Activated CD4-positive, alpha-beta T cell treated with anti-CD3 and anti-CD28 coated beads, Interleukin-2, amount 50 U/mL, for 1 hour (primary cell): ENCODE results near the gene TBCCD1.

ENCODE experiments used
- DNase-seq: peaks from one replicate; pipeline ENCODE4 v3.0.0-alpha.2; 2020

The TBCCD1 gene

DNA sequence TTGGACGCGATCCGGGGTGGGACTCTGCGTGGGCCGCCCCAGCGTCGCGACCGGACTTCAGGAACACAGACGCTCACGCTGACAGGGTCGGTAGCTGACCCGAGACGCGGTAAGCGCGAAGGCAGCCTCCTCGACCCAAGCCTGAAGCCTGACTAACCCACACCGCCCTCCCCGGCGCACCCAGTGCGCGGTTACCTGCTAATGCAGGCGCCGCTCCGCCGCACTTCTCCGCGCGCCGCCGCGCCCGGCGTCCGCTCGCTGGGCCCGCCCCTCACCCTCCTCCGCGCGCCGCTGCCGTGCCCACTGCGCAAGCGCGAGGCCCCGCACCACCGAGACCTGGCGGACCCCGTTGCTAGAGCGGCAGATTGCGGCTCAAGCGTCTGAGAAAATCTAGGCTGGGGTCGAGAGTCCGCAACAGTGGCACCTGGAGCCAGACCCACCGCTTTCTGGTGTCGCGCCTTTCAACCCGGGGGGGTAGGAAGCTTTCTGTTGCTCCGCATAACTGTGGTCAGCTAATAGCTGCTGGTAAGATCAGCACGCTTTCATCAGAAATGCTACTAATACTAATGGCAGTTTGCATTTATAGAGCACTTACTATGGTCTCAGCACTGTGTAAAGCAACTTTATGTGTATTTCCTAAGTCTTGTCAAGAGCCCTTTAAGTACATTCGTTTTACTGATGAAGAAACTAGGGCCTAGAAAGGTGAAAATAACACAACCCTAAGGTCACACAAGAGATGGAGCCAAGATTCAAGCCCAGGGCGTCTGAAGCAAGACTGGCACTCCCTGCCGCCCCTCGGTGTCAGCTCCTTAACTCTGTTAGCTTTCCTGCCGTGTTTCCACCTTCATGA lies at the start of gene TBCCD1:
Gene TBCCD1, minus strand, starts transcription at position 268 of the 850 bp plus-strand sequence. CDS start 3,010 bp downstream, outside the sequence.
- DNase-seq: peak; percentile 94

- no peak for DNase-seq
Observed at GRCh38 chr3:186616299-186616617, 49.1 kb upstream of the TBCCD1 start.

DNA sequence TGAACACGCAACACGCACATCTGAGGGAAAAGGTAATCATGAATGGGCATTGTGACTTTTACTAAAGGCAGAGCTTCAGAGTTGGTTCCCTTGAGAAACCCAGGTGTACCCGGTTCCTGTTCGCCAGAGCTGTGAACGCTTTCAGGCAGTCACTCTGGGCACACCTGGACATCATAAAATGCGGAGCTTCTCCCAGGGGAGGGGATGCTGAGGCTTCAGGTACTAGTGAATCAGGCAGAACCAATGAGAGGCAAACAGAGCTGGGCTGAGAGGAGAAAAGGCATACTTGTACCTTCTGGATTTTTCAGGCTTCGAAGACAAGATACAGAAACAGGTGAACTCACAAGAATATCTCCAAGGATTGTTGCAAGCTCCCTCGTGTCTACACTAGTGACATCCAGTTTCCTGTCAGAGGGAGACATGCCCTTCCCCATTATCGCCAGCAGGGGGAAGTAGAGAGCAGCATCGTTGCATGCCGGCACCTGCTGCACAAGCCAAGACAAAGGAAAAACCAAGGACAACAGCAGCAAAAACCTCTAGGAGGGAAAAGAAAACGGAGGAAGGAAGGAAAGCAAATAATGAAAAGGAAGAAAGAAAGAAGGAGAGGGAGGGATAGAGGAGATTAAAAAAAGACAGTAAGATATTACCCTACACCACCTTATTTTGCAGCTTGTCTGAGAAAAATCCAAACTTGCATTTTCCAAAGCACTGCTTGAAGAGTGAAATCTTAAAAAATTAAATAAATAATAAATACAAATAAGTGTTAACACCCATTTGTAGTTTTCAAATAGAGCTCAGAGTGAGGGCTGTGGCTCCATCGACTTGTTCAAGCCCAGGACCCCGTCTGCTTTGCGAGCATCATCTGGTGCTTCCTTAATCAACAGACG lies 47.7 kb upstream of the TBCCD1 start:
- DNase-seq: peak; percentile 66

- DNase-seq: no peak
Observed at GRCh38 chr3:186614266-186614596, 47.1 kb upstream of the TBCCD1 start.

DNA sequence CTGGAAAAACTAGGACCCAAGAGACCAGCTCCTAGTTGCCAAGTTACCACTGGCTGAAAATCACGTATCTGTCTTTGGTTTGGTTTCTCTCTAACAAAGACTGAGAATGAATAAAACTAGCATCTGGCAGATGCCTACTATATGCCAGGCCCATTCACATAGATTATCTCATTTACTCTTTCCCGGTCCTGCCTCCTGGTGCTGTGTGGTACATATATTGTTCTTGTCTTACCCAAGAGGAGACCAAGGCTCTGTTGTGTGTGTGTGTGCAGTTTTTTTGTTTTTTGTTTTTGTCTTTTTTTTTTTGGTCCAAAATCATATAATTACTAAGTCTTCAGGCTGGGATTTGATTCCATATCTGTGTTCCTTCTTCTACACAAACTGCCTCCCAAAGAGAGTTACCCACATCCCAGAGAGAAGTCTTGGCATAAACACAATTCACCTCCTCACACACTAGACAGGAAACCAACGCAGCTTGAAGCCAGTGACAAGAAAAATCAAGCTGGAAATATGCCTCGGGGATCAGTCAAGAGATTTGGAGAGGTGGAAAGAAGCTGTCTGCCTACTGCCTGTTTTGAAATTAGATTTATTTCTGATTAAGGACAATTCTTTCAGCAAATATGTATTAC lies 46.6 kb upstream of the TBCCD1 start:
- no peak for DNase-seq

DNA sequence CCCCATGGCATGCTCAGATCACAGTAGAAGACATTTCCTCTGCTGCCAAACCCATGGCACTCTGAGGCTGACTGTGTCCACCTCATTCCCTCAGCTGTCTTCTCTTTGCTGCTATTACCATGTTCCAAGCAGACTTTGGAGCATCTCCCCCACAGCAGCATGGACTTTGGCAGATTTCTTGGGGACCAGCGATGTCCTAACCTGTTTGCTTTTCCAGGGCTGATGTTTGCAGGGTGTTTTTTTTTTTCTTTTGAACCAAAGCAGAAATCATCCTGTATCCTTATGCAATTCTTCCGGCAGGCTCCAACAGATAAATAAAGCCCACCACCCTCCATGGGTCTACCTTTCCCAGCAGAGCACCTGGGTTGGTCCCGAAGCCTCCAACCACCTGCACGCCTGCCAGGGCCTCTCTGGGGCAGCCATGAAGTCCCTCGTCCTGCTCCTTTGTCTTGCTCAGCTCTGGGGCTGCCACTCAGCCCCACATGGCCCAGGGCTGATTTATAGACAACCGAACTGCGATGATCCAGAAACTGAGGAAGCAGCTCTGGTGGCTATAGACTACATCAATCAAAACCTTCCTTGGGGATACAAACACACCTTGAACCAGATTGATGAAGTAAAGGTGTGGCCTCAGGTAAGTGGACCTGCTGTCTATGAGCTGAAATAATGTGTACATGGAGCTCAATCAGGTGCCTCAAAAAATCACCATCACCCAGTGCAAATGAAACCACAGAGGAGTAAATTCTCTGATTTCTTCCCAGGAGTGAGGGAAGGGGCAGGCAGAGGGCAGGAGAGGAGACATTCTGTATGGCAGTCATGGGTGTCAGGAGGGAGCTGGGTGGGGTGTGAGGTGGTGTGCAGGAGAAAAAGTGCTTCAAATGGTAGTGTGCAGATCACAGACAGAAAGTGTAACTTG lies 45.8 kb upstream of the TBCCD1 start, which contains the start of gene AHSG:
Gene AHSG, plus strand, starts transcription at position 340 of the 916 bp plus-strand sequence. Its CDS starts 82 bp downstream, at position 422.
- no peak for DNase-seq

DNA sequence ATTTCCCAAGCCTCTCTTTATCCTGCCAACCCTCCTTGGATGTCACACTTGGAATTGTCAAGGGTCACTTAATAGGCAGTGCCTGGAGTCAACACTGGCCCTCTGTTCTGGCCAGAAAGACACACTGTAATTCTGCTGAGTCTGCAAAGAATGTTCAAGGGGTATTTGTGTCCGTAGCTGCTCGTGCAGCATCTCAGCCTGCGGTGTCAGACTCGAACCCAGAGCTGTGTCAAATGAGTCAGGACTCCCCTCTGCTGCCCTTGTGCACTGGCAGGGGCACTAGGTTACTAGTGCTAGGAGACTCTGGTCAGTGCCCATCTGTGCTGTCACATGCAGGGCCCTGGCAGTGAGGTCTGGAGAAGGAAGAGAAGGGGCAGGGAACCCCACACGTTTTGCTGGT lies 44.9 kb upstream of the TBCCD1 start:
- DNase-seq: no peak

GRCh38 chr3:186609247-186609868 lies 42.2 kb upstream of the TBCCD1 start:
- DNase-seq: no peak

GRCh38 chr3:186608624-186609215 lies 41.6 kb upstream of the TBCCD1 start:
- DNase-seq: no peak

- DNase-seq: no peak
Observed at GRCh38 chr3:186605561-186606545, 38.7 kb upstream of the TBCCD1 start.

DNA sequence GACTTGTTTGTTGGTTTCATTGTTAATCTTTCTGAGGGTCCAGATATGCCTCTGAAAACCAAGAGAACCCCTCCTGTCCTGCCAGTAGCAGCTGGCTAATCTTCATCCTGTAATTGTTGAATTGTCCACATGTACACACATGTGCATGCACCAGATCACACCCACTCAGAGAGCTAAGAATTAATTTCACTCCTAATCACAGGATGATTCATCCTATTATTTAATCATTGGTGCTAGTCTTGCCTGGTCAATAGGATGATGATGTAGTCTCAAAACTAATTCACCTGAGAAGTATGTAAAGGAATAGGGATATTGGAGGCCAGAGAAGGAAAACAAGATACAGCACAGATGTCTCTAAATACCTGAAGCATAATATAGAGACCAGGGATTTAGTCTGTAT lies 37.9 kb upstream of the TBCCD1 start:
- DNase-seq: no peak

DNA sequence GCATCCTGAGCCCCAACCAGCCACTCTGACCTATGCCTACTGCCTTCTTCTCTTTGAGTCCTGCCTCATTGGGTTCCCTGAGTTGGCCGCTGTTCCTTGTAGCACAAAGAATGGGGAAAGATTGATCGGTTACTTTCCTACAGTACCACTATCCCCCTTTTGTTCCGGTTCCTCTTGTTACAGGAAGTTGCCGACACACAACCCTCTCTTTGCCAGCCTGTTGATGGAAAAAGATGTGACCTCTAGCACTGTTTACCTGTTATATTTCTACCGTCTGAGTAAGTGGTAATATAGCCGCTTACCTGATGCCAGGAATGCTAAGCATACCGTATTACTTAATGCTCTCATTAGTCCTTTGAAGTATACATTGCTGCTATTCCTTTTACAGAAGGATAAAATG lies 36.0 kb upstream of the TBCCD1 start:
- no peak for DNase-seq

GRCh38 chr3:186600896-186601295 lies 33.8 kb upstream of the TBCCD1 start:
- DNase-seq: no peak

- DNase-seq: no peak
Observed at GRCh38 chr3:186599785-186600166, 32.6 kb upstream of the TBCCD1 start.

DNA sequence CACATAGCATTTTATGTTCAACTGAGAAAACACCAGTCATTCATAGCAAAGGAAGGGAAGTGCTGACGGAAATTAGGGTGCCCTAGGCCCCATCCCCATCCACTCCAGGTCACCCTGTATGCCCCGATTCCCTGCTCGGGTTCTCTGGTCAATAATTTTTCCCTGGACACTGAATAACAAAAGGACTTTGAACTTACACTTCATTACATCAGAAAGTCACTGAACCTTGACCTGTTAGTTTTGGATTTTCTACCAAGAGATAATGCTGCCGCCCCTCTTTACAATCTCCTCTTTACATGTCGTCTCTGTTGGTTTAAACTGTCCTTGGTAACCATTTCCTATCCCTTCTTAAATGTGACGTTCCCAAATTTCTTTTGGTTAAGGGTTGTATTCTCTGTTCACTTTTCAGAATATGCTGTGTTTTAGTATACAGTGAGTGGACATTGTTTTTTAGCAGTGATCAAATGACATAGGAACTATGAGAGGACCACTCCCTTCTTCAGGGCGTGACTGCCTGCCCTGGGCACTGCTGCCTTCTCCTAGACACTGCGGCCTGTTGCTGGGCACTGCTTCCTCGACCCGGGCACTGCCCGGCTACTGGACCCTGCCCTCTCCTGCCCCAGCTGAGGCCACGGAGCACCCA lies 32.1 kb upstream of the TBCCD1 start:
- DNase-seq: no peak

DNA sequence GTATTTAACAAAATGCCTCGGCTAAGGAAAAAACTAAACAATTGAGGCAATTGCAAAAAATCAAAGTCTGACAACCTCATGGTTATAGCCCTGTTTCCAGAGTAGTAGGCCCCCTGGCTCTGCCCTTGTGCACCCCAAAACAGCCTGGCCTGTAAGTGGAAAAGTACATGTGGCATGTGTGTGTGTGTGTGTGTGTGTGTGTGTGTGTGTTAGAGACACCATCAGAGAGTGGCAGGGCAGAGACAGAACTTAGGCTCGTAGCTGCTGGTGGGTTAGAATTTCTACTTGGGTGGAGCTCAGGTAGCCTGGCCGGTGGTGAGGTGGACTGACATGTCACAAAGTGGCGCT lies 31.6 kb upstream of the TBCCD1 start:
- DNase-seq: no peak

- no peak for DNase-seq
Observed at GRCh38 chr3:186598108-186598784, 31.1 kb upstream of the TBCCD1 start.

- DNase-seq: no peak
Observed at GRCh38 chr3:186596568-186597287, 29.6 kb upstream of the TBCCD1 start.
